K562 (cell line): ENCODE measurements around the gene ZKSCAN8. TPM values are rescaled to one million over a fixed set of nuclear protein-coding genes. Genes with fewer than 3 reads are reported as not detected.
A peak's percentile ranks its signal among the peaks of the same experiment; 100 is the strongest.

Experiments
- ARID3B ChIP-seq: fragments of 250-450 bp; sonication (Bioruptor Pico); IDR thresholded peaks from 2 replicates; pipeline ENCODE4 v1.4.0; 2020; ENCODE audit warnings: borderline replicate concordance
- BHLHE40 ChIP-seq: IDR thresholded peaks from 2 replicates; pipeline ENCODE4 v1.6.1; 2011; ENCODE audit warnings: low read length, improper control_type of control experiment
- CGGBP1 ChIP-seq: fragments of 250-450 bp; sonication (Bioruptor Pico); IDR thresholded peaks from 2 replicates; pipeline ENCODE4 v1.9.0; 2021; ENCODE audit warnings: mild to moderate bottlenecking
- KAT7 ChIP-seq: sonication (generic); formaldehyde crosslinking; IDR thresholded peaks from 2 replicates; pipeline ENCODE4 v1.8.0; 2022; ENCODE audit warnings: missing genetic modification reagents, mild to moderate bottlenecking, borderline replicate concordance
- MGA ChIP-seq: fragments of 450-650 bp; IDR thresholded peaks from 2 replicates; pipeline ENCODE4 v1.6.1; 2016; ENCODE audit warnings: mild to moderate bottlenecking, moderate library complexity
- PBX2 ChIP-seq, 2 experiments: IDR thresholded peaks in 1 of 2; conservative IDR thresholded peaks in 1 of 2; 2 replicates each; pipeline ENCODE4 v1.6.1; 2016; ENCODE audit warnings: low read depth in 2 of 2, mild to moderate bottlenecking in 1 of 2, missing compliant biosample characterization in 1 of 2, missing genetic modification characterization in 1 of 2, moderate library complexity in 1 of 2
- POLR2B ChIP-seq: fragments of 450-650 bp; IDR thresholded peaks from 2 replicates; pipeline ENCODE4 v1.6.1; 2018; ENCODE audit warnings: low read depth; ENCODE audit not compliant: partially characterized antibody
- polyA plus RNA-seq, 8 experiments: library from polyadenylated mRNA; depleted of rRNA in 4 of 8; stranded (reverse) in 5 of 8; unstranded in 3 of 8; fragments of >200 nt; fragmentation: Nextera tagmentation in 2 of 8; fragmentation: Illumina TruSeq in 1 of 8; extraction: Ambion mirVana in 2 of 8; extraction: Trizol in 1 of 8; gene quantifications; 2 replicates each; pipeline versions ENCODE4 v1.2.1 to v1.2.3, GENCODE V29; 2011 to 2014; ENCODE audit warnings: inconsistent platforms in 1 of 8, missing spikeins in 1 of 8
- total RNA-seq, 7 experiments: library from RNA; depleted of rRNA in 6 of 7; stranded (reverse); fragments of >200 nt in 6 of 7; fragmentation: Illumina TruSeq in 2 of 7; extraction: Trizol in 2 of 7; gene quantifications; 2 replicates each; pipeline versions ENCODE4 v1.2.1 to v1.2.3, GENCODE V29; 2011 to 2021; ENCODE audit warnings: low replicate concordance in 1 of 7

Gene ZKSCAN8
- total and polyA plus RNA-seq, 9 of the 15 experiments (the other 6 are each of a cell fraction or from before 2014, with no cell fraction given) = 3.3 to 37.7 (median 21.7) TPM

GRCh38 chr6:28136585-28137504, 4.8 kb upstream of the ZKSCAN8 start (continued):
- peak; percentile 81 for TF ChIP-seq MGA
- TF ChIP-seq CGGBP1 (CRISPR knock-in tag) = 0 out of 2 replicates have a peak, but pooled peaks have one; percentile 56
- no peak for TF ChIP-seq PBX2 (CRISPR knock-in tag; IDR thresholded peaks at IDR 0.05; ENCODE audit: low read depth)
- peak; percentile 43 for TF ChIP-seq PBX2 (tag; conservative IDR thresholded peaks at IDR 0.05; ENCODE audit: low read depth)
- 0 out of 2 replicates have a peak, but pooled peaks have one; percentile 9 for TF ChIP-seq ARID3B (CRISPR knock-in tag)
- TF ChIP-seq POLR2B = peak; percentile 87
- peak; percentile 68 for TF ChIP-seq BHLHE40
- peak; percentile 95; the same call in 1 of the 2 replicates for TF ChIP-seq KAT7 (CRISPR knock-in tag)
